HG02763 (cell line): ENCODE results near the gene ISYNA1.

Experiments used
- ATAC-seq: cut with Tn5 transposase; IDR thresholded peaks from one replicate; pipeline ENCODE4 v1.9.1; 2021; ENCODE audit warnings: mild to moderate bottlenecking, moderate library complexity; ENCODE audit not compliant: unreplicated experiment

Gene ISYNA1

DNA sequence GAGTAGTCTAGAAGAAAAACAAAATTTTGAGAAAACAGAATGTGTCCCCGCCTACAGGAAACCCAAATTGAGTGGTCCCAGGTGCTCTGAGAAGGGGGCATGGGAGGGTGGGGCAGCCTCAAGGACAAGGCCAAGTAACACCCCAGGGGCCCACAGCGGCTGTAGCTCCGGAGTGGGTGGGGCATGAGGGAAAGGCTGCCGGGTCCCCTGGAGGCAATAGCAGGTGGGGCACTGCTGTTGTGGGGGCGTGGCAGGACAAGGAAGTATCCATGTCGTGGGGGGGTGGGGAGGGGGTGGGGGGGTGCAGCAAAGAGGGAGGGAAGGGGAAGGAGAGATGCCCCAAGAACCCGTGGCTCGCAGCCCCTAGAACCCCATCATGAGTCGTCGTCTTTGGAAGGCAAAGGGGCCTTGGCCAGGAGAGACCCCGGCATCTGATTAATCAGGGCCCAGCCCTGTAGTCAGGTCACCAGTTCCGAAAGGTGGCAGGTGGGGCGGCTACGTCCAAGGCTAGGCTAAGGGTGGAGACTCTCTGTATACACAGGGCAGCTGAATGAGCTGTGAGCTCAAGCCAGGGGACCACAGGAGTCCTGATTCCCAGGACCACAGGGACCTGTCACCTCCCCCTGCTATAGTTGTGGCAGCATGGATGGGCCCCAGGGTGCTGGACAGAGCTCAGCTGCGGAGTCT is 7.5 kb upstream of the ISYNA1 start:
- no peak for ATAC-seq

DNA sequence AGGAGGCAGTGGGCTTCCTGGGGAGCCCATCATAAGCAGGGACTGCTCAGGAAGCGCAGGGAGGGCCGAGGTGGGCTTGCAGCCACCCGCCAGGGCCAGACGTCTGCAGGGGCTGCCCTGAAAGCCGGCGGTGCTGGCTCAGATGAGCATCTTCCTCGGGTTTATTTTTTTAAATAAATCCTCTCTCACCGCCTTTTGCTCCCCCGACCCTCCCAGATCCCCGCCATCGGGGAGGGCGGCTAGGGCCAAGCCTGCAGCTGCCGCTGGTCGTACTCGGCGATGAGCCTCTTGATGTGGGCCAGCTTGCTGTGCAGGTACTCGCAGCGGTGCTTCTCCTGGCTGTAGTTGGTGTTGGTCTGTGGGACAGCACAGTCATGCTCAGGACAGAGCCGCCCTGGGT is 6.6 kb upstream of the ISYNA1 start:
- ATAC-seq = no peak

DNA sequence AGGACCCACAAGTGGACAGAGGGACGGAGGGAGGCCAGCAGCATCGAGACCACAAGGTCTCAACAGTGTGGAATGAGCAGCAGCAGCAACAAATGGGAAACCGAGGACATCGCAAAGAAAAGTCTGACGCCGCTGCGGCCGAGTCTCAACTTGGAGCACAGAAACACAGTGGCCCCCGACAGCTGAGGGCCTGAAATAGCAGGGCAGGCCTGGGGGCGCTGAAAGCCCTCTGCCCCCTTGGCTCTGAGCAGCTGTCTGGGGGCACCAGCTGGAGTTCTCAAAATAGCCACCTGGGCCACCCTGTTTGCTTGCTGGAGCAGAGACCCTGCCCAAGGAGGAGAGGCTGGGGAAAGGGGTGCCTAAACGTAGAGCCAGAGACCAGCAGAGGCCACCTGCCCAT is 5.9 kb upstream of the ISYNA1 start:
- no peak for ATAC-seq

DNA sequence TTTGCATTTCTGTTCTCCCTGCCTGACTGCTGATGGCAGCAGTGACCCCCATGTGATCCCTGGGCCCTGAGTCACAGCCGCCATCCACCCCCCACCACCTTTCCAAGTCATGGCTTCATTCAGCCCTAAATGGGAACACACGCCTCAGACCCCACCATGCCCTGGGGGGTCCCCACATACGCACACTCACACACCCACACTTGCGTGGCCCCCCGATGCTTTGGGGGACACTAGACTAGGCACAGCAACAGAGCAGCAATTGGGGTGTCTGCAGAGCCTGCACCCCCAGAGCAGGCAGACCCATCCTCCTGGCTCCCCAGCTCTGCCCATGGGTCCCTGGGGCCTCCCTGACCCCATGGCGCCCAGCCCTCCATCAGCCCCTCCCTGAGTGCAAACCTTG is 5.5 kb upstream of the ISYNA1 start:
- ATAC-seq = no peak

DNA sequence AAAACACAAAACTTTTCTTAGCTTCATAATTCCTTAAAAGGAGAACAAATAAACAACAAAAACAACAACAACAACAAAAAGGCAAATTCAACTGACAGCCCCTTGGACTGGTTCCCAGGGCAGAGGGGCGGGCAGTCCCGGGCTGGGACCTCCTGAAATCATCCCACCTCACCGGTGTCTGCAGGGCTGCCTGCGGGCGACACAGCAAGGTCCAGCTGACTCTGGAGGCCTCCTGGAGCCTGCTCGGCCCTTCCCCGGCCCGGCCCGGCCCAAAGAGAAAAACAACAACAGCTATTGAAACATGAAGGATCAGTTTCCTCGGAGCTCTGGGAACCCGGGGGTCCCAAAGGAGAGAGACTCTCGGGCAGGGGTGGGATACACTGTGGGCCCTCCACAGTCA is 5.0 kb upstream of the ISYNA1 start:
- no peak for ATAC-seq

DNA sequence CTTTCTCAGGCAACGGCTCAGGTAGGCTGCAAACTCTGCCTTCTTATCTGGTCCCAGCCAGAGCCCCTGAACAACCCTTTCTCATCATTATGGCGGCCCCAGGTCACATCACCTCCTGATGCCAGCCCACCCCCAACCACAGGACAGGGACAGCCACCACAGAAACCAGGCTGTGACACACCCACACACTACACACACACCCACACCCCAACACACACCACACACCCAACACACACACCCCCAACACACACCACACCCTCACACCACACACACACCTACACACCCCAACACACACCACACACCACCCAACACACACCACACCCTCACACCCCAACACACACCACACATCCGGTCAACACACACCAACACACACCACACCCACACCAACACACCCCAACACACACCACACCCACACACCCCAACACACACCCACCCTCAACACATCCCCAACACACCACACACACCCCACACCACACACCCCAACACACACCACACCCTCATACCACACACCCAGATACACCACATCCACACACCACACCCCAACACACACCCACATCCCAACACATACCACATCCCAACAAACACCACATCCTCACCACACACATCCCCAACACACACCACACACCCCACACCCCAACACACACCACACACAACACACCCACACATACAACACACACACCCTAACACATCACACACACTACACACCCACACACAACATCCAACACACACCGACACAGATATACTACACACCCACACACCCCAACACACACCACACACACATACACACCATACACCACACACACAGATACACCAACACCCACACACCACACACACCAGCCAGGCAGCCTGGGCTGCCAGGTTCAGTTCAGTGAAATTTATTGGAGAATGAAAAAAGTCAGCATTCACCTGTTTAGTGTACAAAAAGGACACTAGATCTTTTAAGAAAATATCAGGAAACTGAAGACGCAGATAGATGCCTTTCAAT is 4.2 kb upstream of the ISYNA1 start:
- ATAC-seq = no peak

DNA sequence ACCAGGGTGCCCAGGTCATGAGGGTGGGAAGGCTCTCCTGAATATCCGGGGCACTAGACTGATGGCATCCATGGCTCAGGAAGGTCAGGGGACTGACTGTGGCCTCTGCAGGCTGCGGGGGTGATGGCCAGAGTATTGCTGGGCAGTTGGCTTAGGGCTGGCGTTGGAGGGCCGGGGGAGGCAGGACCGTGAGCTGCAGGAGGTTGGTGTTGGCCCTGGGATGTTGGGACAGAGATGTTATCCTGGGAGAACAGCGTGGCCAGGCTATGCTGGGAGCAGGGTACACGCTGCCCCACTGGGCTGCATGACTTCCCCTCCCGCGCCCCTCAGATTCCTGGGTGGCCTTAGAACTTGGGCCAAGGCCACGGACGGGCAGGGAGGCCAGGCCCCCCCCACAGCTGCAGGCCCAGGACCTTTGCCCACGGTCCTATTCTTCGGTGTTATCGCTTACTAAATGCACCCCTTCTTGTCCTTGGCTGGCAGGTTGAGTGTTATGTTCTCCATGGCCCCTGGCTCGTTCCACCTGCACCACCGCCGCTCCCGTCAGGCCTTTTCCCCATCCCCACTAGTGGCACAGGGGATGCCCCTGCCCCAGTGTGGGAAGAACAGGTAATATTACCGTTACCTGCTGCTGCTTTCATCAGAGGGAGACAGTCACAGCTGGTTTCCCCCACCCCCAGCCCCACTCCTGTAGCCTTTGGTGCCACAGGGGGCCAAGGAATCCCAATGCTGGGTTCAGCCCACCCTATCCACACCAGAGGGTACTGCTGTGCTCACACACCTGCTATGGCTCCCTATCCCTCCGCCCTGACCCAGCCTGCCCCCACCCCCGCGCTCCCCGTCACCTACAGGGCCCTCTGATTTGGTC is 3.2 kb upstream of the ISYNA1 start:
- no peak for ATAC-seq

DNA sequence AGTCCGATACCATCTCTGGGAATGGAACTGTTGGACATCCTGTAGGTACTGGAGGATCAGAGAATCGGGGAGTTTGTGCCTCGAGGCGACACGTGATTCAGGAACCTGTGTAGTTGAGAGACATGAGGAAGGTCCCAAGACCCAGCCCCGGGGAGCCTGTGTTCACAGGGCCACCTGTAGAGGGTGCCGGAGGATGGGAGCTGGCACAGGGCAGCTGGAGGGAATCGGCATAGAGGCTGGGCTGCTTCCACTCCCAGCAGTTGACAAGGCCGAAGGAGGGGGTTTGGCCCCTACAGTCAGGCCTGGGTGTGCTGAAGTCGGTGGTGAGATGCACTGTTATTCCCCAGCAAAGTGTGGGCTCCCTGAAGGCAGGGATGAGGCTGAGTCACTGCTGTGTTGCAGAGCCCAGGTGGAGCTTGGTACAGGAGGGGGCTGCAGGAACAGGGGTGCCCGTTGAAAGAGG is 2.5 kb upstream of the ISYNA1 start:
- ATAC-seq = no peak

DNA sequence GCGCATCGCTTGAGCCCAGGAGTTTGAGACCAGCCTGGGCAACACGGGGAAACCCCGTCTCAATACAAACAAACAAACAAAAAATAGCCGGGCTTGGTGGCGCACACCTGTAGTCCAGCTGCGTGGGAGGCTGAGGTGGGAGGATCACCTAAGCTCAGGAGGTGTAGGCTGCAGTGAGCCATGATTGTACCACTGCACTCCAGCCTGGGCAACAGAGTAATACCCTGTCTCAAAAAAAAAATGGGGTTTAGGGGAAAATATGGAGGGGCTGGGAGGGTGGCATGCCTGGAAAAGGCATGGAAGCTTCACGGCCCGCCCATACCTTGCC is 1.9 kb upstream of the ISYNA1 start:
- ATAC-seq = no peak

DNA sequence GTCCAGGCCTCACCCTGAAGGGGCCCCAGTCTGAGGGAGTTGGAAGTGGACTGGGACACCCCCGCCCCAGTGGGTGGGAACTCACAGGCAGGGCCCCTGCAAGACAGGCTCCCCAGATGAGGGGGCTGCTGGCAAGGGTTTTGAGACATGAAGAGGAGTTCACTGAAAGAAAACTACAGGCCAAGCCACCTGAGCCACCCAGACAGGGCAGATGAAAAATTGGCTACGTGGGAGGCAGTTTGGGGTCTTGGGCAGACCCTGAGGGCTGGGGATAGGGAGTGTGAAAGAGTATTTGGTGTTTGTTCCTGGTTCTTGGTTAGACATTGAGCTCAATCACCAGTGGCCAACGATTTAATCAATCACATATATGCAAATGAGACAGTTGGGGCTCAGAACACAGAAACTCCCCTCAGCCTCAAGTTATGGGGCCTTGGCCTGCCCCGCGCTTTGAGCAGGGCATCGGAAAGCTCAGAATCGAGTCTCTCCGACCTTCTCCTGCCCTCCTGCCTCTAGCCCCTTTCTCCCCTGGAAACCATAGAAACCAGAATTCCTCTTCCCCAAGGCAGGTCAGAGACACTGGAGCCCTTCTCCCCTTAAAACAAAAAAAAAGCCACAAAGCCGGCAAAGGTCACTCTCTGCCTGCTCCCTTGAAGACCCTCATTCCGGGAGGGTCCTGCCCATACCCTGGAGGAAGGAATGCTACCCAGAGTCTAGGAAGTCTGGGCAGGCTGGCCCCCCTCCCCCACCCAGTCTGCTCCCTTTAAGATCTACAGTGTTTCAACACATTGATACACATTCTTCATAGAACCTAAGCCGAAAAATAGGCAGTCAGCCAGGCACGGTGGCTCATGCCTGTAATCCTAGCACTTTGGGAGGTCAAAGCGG is 1.3 kb upstream of the ISYNA1 start:
- ATAC-seq = no peak

DNA sequence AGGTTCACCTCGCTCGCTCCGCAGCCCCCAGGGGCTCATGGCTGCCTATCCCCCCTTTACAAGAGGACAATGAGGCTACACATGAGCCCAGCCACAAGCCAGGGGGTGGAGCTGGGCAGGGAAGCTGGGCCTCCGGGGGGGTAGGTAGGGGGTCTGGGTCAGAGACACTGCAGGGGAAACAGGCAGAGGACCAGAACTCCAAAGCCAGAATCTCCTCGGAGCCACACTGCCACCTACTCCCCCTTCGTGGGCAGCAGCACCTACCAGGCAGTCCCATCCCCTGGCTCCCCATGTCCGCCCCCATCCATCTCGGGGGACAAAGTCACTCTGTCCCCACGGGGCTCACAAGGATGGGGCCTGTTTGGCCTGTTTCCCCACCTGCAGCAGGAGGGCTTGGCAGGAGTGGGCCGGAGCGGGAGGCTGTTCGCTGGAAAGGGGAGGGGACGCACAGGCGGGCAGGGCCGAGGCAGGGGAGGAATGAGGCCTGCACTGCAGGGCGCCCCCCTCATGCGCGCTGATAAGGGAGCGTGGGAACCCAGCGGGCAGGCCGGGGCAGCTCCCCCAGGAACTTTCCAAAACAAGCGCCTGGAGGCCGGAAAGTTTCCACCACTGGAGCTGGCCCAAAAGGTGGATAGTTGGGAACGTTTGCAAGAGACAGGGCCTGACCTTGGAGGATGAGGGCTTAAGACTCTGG is 545 bp upstream of the ISYNA1 start:
- no peak for ATAC-seq

DNA sequence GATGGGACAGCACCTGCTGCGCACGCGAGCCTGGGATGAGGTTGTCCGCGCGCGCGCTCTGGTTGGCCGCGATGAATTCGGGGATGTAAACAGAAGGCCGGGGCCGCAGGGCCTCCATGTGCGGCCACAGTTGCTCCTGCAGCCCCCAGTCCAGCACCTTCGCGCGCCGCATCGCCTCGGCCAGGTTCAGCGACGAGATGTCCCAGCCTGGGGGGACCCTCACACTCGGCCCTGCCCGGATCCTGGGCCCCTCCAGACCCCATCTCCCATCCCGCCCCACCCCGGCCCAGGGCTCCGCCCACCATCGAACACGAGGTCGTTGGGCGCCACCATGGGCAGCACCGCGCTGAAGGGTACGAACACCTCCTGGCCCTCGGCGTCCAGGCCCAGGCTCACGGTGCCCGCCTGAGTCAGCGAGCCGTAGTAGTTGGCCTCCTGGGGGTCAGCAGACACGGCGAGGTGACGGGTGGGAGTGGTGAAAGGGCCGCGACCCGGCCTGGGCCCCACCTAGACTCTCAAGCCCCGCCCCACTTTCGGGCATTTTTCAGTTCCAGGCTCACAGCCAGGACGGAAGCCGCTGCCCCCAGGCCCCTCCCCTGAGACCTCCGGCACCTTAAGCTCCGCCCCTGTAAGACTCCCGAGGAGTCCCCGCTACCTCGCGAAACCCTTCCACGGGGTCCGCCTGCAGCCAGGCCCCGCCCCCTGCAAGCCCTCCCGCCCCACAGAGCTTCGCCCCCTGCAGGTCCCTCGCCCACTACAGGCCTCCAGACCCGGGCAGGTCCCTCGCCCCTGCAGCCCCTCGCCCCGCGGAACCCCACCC is 1.1 kb downstream of the ISYNA1 start:
- peak; percentile 51 for ATAC-seq

DNA sequence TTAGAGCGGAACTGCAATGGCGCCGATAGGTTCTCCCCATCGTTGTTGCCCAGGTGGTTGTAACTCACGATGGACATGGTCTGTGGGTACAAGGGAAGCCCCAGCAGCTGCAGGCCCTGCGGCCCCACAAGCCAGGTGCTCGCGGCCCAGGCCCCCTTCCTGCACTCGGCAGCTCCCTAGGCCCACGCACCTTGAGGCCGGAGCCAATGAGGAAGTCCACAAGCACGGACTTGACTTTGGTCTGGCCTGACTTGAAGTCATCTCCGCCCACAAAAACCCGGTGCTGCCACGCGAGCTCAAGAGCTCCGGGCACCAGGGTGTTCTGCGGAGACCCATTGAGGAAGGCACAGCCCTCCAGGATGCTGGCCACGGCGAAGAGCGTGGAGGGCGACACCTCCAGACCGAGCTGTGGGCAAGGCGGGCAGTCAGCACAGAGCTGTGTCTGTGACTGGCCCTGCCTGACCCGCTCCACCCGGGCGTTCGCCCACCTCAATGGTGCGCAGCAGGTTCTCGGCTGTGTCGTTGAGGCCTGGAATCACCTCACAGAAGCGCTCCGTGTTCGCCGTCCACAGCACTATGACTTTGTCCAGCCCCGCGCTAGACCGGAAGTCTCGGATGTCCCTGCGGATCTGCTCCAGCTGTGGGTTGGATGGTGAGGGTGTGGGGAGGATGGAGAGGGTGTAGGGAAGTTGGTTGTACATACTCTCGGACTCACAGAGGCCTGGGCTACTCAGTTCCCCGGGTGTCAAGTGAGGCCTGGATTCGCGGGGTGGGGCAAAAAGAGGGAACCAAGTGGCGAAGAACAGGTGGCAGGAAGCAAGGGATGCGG is 1.9 kb downstream of the ISYNA1 start:
- no peak for ATAC-seq

DNA sequence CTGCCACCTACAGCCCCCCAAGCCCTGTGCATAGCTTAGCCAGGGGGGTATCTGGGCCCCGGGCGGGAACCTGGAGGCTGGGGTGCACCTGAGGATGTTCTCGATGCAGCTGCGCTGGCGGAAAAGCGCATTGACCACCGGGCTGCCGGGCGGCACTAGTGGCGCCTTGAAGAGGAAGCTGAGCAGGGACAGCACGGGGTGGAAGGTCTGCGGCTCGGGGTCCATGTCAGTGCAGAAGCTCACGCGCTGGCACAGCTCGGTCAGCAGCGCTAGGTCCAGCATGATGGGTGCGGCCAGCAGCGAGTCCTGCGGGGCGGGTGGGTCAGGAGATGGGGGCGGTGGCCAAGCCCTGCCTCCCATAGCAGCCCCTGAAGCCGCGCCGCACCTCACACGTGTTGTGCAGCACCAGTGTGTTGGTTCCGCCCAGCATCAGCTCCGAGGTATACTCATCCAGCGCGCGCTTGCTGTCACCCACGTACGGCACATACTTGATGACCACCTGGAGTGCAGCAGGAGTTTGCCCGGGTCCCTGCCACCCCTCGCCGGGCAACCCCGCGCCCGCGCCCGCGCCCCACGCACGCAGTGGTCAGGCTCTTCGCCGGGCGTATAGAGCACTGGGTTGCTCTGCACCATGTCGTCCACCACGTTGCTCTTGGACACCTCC is 2.6 kb downstream of the ISYNA1 start:
- no peak for ATAC-seq

DNA sequence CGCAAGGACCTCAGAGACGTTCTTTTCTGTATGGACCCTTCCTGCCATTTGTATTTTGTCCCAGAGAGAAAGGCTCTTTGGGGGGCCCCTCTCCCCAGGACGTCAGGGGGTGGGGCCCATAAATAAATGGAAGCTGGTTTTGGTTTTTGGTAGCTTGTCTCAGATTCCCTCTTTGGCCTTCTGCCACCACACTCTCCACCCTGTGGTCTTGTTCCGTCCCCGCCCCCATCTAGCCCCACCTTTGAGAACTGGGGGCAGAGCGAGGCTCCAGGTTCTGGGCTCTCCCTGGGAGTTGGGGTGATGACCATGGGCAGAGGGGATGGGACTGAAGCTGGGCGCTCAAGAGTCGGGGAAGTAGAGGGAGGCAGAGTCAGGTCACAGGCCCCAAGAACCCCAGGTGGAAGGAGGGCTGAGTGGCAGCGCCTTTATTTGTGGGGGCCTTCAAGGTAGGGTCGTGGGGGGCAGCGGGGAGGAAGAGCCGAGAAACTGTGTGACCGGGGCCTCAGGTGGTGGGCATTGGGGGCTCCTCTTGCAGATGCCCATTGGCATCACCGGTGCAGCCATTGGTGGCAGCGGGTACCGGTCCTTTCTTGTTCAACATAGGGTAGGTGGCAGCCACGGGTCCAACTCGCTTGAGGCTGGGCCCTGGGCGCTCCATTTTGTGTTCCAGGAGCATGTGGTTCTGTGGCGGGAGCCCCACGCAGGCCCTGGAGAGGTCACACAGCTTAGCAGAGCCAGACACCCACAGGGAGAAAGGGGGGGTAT is 3.3 kb downstream of the ISYNA1 start:
- no peak for ATAC-seq

DNA sequence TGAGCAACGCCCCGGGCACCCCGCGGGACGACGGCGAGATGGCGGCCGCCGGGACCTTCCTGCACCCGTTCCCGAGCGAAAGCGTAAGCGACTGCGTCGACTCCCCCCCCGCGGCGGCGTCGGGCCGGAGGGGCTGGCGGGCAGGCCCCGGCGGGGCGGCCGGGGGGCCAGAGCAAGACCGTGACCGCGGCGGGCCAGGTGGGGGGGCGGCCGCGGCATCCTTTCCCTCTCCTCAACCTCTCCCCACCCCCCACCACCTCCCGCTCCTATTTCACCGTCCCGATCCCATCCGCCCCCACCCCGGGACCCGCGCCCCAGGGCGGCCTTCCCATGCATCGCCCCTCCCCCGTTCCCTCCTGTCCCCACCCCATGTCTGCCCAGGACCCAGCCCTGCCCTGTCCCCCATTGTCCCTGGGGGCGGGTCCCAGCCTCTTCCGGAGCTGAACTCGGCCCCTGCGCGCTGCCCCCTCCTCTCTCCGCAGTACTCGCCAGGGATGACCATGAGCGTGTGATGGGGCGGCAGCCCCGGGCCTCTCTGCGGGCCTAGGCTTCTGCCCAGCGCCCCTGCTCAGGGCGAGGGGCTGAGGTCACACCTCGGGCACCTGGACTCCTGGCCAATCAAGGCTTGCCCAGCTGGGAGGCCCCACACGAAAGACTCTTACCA is 4.1 kb downstream of the ISYNA1 start:
- no peak for ATAC-seq
